ENCODE results near the gene MAP10. TPM values are rescaled to one million over a fixed set of nuclear protein-coding genes. Genes with fewer than 3 reads are reported as not detected.
"Not testable (repeated sequence)": the region's sequence is repeated elsewhere in the genome, so short reads cannot be mapped to it uniquely, and the experiment has no call there.

The MAP10 gene, protein sequence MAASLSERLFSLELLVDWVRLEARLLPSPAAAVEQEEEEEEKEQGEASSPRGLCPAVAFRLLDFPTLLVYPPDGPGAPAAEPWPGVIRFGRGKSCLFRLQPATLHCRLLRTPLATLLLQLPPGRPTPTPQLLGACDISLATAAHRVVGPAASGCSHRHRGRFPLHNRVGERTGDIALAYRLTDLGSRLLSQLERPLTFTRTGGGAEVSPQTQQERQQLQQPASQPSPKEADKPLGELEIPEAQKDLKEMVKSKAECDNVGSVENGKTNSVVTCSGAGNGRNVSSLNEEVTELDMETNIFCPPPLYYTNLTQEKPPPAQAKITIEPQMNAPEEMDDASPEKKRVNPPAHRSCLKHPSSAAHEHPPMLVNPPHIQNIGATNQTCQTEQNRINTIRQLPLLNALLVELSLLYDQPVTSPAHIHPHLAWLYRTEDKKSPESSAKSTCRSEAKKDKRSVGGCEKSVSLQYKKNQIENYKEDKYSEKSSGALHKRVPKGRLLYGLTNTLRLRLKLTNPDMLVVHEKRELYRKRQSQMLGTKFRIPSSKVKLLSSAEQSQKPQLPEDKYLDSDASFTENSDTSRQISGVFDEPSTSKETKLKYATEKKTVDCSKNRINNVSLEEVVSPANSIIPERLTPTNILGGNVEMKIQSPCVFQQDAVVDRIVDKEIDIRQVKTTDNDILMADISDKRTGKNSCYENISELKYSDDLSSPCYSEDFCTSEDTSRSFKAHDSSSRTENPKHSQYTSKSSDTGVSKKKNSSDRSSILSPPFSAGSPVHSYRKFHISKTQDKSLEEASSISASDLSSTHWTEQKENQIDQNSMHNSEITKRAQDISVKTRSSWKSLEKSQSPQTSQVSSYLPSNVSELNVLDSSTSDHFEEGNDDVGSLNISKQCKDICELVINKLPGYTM
- total RNA-seq (ENCODE audit: insufficient read depth, low replicate concordance): 11.3 TPM

DNA sequence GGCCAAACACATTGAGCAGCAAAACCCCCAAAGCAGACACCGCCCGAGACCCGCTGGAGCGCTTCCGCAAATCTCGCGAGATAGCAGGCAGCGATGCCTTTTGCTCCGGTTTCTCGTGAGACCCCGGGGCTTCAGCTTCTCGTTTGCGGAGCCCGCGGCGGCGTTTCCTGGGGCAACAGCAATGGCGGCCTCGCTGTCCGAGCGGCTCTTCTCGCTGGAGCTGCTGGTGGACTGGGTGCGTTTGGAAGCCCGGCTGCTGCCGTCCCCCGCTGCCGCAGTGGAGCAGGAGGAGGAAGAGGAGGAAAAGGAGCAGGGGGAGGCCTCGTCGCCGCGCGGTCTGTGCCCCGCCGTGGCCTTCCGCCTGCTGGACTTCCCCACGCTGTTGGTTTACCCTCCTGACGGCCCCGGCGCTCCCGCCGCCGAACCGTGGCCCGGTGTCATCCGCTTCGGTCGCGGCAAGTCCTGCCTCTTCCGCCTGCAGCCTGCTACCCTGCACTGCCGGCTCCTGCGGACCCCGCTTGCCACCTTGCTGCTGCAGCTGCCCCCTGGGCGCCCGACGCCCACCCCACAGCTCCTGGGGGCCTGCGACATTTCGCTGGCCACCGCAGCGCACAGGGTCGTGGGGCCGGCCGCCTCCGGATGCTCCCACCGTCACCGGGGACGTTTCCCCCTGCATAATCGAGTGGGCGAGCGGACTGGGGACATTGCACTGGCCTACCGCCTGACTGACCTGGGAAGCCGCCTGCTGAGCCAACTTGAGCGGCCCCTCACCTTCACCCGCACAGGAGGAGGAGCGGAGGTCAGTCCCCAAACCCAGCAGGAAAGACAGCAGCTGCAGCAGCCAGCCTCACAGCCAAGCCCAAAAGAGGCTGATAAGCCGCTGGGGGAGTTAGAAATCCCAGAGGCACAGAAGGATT is at the start of gene MAP10:
Gene MAP10, plus strand, starts transcription at position 148 of the 917 bp plus-strand sequence. Its CDS starts 34 bp downstream, at position 182.
- DNase-seq (ENCODE audit: low spot score): peak; percentile 85

DNA sequence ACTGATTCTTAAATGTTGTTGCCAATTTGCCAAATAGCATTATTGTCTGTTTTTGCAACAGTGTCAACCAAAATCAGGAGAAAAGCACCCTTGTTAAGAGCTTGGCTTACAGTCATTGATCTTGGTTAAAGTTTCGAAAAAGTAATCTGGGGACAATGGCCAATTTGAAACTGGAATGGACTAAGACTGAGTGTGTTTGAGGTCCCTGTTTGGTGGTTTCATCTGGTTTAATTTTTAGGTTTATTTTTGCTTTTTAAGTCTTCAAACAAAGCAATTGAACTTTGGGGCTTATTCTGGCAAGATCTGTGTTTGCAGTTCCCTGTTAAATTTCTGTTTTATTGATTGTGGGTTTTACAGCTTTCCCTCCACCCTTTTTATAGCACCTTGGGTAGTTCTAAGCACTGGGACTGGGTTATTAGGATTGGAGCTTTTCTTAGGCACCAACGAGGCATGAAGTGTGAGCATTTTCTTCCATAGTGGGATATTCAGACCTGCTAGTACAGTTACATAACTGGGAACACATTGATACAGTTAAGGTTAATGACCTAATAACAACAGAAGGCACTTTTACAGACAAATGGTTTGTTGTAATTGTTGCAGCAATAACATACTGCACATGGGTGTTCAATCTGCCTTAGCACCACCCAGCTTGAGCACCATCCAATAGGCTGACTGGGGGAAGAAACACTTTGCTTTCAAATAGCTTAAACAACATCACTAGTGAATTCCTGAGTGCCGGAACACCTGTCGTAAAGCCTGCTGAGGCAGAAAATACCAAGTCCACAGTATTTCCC is 40.6 kb upstream of the MAP10 start:
- no peak for DNase-seq (ENCODE audit: low spot score)

DNA sequence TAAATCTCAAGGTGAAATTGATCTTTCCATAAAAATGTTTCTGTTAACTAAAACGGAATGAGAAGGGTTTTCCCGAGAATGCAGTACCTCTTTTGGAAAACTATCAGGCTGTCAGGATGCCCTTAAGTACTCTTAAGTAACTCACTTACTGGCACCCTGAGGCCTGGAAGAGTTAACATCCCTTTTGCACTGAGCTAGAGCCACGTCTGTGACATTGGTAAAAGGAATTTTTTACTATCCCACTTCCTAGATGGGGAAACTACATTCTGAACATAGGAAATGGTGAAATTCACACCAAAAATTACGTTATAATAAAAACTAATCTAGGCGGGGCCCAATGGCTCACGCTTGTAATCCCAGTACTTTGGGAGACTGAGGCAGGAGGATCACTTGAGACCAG is 39.7 kb upstream of the MAP10 start:
- DNase-seq (ENCODE audit: low spot score): no peak

DNA sequence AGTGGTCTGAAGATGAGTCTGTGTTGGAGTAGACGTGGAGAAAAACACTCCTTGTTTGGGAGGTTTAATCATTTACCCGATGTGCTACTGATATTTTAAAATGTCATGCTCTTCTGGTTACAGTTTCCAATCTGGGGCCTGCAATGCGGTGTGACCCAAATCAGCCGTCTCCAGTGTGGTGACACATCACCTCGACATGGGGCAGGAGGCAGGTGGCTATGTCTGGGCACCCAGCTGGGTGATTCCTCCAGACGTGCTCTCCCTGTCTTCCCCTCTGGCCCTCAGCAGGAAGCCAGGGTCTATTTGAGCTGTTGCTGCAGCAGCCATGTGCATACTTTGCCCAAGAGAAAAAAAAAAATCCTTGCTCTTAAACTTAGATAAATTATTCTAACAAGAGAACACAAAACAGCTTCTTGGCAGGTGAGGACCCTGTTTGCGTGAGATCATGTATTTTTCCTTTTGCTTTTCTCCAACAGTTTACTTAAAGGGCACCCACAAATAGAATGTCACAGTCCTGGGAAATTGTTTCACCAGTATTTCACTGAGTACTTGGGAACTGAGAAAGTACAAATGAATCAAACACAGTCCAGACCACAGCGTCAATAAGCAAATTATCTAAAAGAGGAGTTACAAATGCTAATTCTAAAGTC is 38.9 kb upstream of the MAP10 start:
- DNase-seq (ENCODE audit: low spot score): no peak

DNA sequence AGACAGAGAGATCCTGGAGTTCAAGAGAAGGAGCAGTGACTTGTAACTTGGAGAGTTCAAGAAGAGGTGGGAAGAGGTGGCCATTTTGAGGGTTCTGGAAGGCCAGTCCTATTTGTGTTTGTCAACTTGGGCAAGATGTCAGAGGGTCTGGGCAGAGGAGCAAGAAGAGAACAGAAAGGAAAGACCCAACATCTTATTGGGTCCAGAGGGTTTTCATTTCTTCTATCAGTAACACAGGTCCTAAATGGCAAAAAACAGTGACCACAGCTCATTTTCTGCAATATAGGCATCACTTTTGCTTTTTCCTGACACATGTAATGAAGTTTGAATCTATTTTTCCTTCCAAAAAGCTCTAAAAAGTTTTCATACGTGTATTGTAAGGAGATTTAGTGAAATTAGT is 38.3 kb upstream of the MAP10 start:
- no peak for DNase-seq (ENCODE audit: low spot score)

DNA sequence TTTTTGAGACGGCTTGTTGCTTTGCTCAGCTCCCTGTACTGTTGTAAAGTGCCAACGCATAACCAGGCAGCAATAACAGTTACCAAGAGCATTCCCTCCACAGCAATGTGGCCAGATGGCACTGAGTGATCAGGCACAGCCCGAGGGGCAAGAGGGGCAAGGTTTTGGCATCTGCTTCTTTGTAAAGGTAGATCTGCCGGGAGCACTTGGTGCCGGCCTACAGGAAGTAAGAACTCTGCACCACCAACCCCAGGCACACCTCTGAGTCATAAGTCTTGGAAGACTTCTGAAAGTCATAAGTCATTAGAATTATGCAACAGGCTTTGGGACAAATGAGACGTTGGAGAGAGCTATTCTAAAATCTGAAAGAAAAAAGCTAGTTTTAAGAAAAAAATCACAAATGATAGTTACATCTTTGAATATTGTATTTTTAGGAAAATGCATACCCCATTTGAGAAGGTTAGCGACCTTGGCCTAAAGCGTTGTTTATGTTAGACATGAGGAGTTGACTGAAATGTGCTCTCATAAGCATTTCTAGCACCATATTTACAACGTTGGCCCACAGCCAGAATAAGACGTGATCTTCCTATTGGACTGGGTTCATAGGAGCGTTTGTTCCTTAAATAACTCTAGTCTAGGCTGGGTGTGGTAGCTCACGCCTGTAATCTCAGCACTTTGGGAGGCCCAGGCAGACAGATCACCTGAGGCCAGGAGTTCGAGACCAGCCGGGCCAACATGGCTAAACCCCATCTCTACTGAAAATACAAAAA is 37.7 kb upstream of the MAP10 start:
- DNase-seq (ENCODE audit: low spot score): peak; percentile 65

DNA sequence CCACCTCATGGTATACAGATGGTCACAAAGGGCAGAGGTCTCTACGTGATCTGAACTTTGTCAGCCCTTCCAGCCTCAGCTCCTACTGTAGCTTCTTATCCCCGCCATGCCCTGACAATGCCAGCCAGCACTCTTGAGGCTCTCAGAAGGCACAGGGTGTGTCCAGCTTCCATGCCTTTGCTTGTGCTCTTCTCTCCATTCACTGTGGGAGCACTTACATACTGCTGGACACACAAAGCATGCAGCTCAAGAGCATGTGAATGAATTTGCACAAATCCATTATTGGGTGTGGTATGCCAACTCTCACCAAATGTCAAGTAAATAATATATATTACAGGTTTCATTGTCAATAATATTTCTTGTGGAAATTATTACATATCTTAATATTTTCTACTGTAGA is 36.4 kb upstream of the MAP10 start:
- no peak for DNase-seq (ENCODE audit: low spot score)

DNA sequence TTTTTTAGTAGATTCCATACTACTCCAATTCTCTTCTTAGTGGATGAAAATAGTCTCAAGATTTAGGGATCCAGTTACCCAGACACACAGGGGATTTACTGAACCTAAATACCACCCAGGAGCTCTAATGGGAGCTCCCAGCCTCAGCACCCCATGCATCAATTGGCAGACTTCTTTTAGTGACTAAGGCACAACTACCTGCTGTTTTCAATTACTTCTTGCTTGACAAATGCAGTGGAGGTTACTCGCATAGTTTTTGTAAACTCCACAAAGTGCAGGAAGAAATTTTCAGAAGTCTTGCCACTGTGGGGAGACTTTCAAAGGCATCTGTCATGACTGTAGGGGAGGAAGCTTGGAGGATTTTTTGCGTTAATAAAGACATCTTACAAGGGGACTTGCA is 35.5 kb upstream of the MAP10 start:
- DNase-seq (ENCODE audit: low spot score): no peak

DNA sequence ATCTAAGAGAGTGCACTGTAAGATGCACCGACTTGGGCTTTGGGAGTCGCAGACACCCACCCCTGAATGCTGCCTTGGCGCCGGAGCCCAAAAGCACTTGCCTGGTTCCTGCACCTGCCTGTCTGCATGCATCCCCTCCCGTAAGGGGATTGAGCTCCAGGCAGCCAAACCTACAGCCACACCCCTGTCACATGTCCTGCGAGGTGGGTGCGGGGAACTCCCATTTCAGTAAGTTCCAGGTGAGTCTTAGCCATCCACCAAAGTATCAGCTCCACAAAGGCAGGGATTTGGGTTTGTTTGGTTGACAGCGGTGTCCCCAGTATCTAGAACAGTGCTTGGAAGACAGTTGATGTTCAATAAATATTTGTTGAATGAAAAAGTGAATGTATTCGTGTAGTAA is 31.5 kb upstream of the MAP10 start:
- DNase-seq (ENCODE audit: low spot score): no peak

DNA sequence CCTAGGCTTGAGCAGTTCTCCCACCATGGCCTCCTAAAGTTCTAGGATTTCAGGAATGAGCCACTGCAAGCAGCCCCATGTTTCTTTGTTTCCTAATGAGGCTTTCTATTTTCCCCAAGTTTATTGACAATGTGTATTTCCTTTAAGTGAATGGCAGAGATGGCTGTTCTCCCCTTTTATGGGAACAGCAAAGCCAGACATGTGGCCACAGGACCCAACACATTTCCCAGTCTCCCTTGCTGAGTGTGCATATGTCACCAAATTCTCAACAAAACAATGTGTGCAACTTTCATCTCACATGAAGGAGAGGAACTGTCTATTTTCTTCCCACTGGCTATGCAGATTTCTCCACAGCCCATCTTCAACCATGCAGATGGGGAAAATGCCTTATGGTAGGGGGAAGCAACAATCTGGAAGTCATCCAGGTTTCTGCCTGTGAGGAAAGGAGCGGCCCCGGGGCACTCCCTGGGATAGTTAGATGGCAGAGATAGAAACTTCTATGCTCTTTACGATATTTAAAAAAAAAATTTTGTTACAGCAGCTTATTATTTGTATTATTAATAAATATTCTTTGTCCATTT is 28.6 kb upstream of the MAP10 start:
- DNase-seq (ENCODE audit: low spot score): no peak

DNA sequence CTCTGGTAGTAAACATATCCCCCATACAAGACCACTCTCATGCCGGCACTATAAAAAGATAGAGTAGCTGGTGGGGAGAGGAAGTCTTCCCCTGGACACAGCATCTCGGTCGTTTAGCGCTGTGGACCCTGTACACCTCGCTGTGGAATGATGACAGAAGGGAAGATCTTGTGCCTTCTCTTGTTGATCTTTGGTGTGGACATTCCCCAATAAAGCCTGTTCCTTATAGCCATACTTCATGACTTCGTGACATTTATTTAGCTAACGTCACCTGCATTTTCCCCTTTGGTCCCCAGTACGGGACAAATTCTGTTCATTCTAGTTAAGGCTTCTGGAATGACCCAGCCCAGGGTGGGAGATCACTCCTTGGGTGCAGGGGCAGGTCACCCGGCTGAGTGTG is 24.9 kb upstream of the MAP10 start:
- no peak for DNase-seq (ENCODE audit: low spot score)

DNA sequence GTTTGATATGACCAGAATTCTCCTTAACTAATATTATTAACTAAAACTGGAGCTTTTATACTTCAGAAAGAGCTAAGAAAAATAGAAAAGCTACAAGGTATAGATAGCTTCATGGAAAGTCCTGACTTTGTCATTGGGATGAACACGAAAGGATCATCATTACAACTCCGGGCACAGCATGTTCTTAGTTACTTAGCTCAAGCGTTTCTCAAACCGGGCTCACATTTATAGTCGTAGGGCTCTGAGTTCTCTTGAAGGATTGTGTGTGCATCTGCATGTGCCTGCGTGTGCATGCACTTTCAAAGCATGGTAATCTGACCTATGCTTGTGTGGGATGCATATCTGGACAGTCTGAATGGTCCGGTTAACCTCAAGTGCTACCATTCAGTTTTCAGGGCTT is 20.4 kb upstream of the MAP10 start:
- DNase-seq (ENCODE audit: low spot score): no peak

DNA sequence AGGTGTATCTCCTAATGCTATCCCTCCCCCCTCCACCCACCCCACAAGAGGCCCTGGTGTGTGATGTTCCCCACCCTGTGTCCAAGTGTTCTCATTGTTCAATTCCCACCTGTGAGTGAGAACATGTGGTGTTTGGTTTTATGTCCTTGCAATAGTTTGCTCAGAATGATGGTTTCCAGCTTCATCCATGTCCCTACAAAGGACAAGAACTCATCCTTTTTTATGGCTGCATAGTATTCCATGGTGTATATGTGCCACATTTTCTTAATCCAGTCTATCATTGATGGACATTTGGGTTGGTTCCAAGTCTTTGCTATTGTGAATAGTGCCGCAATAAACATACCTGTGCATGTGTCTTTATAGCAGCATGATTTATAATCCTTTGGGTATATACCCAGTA is 19.6 kb upstream of the MAP10 start:
- DNase-seq (ENCODE audit: low spot score): not testable (repeated sequence)

DNA sequence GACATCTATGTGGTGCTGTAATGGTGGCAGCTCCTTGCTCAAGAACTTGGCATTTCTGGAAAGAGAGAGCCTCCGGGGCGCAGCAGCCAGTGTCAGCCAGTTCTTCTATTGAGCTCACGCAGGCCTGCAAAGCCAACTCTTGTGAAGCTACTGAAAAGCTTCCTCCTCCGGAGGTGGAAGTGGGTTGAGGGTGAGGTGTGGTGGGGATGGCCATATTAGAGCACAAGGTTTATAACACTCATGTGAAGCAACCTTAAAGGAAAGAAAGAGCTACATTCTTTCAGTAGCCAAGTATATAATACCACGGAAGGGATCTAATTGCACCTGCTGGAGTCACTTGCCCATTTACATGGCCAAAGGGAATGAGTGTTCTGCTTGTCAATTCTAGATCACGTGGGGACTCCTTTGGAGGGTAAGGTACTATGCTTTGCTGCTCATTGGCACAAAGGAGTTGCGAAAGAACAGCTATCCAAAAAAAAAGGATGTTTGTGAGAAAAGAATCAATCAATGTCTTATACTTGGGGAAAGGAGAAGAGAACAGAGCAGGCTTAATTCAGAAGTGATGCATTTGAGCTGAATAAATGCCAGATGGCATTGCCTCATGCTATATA is 18.3 kb upstream of the MAP10 start:
- no peak for DNase-seq (ENCODE audit: low spot score)

DNA sequence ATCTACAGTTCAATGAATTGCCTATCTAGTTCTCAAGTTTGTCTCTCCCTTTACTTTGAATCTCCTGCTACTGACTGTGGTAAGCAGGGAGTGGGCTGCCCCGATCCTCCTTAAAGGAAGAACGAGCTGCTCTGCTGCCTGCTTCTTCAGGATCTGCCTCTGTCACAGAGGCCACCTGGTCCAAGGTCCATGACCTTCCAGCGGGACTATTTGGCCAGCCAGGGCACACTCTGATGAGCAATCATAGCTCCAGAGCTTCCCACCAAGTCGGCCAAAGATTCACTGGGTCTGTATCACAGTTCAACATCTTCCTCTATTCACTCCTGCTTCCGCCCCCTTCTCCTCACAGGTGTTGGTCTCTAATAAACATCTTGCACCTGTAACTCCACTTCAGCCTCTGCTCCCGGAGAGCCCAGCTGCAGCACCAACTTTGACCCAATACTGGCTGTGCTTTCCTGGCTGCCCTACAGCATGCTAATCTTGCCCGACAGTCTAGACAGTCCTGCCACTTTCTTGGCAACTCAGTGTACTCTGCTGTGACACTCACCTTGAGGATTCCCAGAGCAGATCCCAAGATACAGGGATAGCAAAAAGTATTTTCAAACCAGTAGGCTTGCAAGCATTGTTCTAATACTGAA is 16.9 kb upstream of the MAP10 start:
- DNase-seq (ENCODE audit: low spot score): no peak

DNA sequence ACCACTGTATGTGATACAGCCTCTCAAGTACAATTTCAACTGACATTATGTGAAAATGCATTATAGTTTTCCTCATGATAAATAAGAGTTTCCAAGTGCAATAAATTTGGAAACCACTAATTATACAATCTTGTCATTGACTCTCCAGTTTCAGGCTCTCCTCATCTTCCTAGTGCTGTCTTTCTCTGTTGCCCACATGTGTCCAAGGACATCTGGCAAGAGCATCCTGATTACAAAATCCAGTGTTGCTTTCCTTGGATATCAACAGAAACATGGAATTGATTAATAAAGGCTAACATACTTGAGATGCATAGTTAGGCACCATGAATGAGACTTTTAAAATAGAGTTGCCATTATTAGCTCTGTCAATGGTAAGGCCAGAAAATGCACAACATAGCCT is 15.6 kb upstream of the MAP10 start:
- no peak for DNase-seq (ENCODE audit: low spot score)

DNA sequence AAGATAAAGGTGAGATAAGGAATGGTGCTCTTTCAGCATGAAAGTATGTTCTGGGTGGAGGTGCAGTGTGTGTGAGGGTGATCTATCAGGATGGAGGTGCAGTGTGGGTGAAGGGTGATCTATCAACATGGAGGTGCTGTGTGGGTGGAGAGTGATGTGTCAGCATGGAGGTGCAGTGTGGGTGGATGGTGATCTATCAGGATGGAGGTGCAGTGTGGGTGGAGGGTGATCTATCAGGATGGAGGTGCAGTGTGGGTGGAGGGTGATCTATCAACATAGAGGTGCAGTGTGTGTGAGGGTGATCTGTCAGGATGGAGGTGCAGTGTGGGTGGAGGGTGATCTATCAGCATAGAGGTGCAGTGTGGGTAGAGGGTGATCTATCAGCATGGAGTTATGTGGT is 12.3 kb upstream of the MAP10 start:
- DNase-seq (ENCODE audit: low spot score): no peak

DNA sequence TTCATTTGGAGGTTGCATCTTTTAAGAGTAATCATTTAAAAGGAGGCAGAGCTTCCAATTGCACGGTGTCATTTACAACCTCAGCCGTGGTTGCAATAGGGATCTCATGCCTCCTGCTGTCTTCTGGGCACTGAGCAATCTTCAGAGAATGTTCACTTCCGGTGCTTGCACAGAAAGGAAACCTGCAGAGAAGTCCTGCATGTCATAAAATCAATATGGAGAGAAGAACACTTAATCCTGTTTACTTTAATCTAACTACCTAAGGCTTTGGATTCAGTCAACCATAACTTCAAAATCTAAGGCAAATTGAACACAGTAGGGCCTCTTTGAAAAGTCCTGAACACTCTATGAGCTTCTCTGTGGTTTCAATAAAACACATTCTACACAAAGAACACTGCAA is 11.3 kb upstream of the MAP10 start:
- peak; percentile 38 for DNase-seq (ENCODE audit: low spot score)
